Measurements from ENCODE around the gene NFATC2. TPM values are rescaled to one million over a fixed set of nuclear protein-coding genes. Genes with fewer than 3 reads are reported as not detected.
A peak's percentile ranks its signal among the peaks of the same experiment; 100 is the strongest.

The NFATC2 gene
- total and polyA plus RNA-seq, 2 of the 4 experiments (the other 2 are of a cell fraction), result 0.18 to 0.38 TPM

- Histone ChIP-seq H2BK120ac (ENCODE audit: low read depth, low read length) (peak overlapping the region; percentile 81), H2AK9ac (replicated peaks; ENCODE audit: low read depth, low read length, poor library complexity) (no peak overlapping the region), H3K4me1 (ENCODE audit: control insufficient read depth, insufficient read depth, low read length) (peaks cover 24% of the 10 kb centered on the region), H3K4me3 (ENCODE audit: insufficient read depth, low read depth, low read length) (no peak overlapping the region), H3K4ac (ENCODE audit: low read depth, low read length) (peak overlapping the region; percentile 86), H3K4me2 (ENCODE audit: low read depth, low read length) (no peak overlapping the region), H2BK20ac (ENCODE audit: low read depth, low read length) (peak overlapping the region; percentile 88), H4K20me1 (ENCODE audit: insufficient read depth, low read length) (no peaks in the 10 kb centered on the region), H3K27ac (ENCODE audit: insufficient read depth, low read length) (no peak overlapping the region; the same call in 1 of the 2 replicates), H3K9me3 (ENCODE audit: control insufficient read depth, insufficient read depth, low read length) (no peaks in the 10 kb centered on the region), H2AFZ (replicated peaks; ENCODE audit: low read length, poor library complexity) (peak overlapping the region; percentile 15), H3K56ac (ENCODE audit: extremely low read depth, insufficient read depth, low read length) (no peak overlapping the region), H3K36me3 (ENCODE audit: control insufficient read depth, insufficient read depth, low read length) (no peaks in the 10 kb centered on the region), H3K23ac (ENCODE audit: low read depth, low read length) (peak overlapping the region; percentile 41; the same call in 1 of the 2 replicates), H4K8ac (ENCODE audit: low read depth in 2 of 2, low read length in 2 of 2) (peak overlapping the region; percentile 13 to 77; a peak in 2 of 4 replicates), H2BK5ac (ENCODE audit: low read depth, low read length, poor library complexity, severe bottlenecking) (no peak overlapping the region), H2BK15ac (ENCODE audit: low read depth, low read length) (peak overlapping the region; percentile 74; the same call in 2 of the 3 replicates), H3K9ac (ENCODE audit: low read depth, low read length) (no peak overlapping the region), H3K27me3 (ENCODE audit: control insufficient read depth, insufficient read depth, low read length) (no peaks in the 10 kb centered on the region), H4K5ac (ENCODE audit: low read depth, low read length) (no peak overlapping the region), H3K18ac (ENCODE audit: low read depth, low read length) (peak overlapping the region; percentile 61; the same call in 1 of the 2 replicates), H2AK5ac (ENCODE audit: low read depth, low read length) (peak overlapping the region; percentile 80), H3K79me1 (ENCODE audit: low read depth in 1 of 2, low read length in 2 of 2) (peaks cover 0 to 24% of the 10 kb centered on the region in 2 experiments; a peak in 1 of 4 replicates), H4K91ac (ENCODE audit: insufficient read depth, low read depth, low read length) (peak overlapping the region; percentile 56), H3K9me1 (ENCODE audit: insufficient read depth, low read length) (peaks cover 33% of the 10 kb centered on the region), H3K14ac (replicated peaks; ENCODE audit: low read depth, low read length) (peak overlapping the region; percentile 80)
- ATAC-seq (ENCODE audit: low read depth) (peak; percentile 72), DNase-seq (peak; percentile 65)
- BruUV-seq (replicated peaks), result no TSS peak
- in situ Hi-C loops (cut with MboI; ENCODE audit: low sequenced_read_pairs), result no loop called here
- intact Hi-C loops (cut with micrococcal nuclease), result no loop called here
- ChIA-PET POLR2A (ENCODE audit: unreplicated experiment) (interaction anchor here (0.6 kb wide), 1 partner anchor 177 kb away, joined by 4 read pairs; no protein-coding TSS in a partner anchor), CTCF (no interaction called here)
- dilution Hi-C loops (cut with HindIII; ENCODE audit: low sequenced_read_pairs, unreplicated experiment), result no loop called here
- 100% methylated on average over 1 of the region's 8 CpGs; no CpG with 5 or more reads in 1 of the 2 experiments for WGBS, 2 experiments (ENCODE audit: extremely low coverage in 2 of 2, insufficient read length in 1 of 2)
- 0 out of 2 replicates have a peak, but pooled peaks have one; percentile 52 for TF ChIP-seq POLR2A (IDR thresholded peaks at IDR 0.05; ENCODE audit: low read depth, low read length)
- TF ChIP-seq NFE2L2 (IDR thresholded peaks at IDR 0.05; ENCODE audit: low read depth, low read length), result no peak
- TF ChIP-seq MAFK (IDR thresholded peaks at IDR 0.05; ENCODE audit: low read depth, low read length), result no peak
- no peak for TF ChIP-seq CTCF (conservative IDR thresholded peaks at IDR 0.05; ENCODE audit: low read depth, low read length)
- TF ChIP-seq RAD21 (IDR thresholded peaks at IDR 0.05; ENCODE audit: low read length), result no peak
- no peak for TF ChIP-seq CHD1 (IDR thresholded peaks at IDR 0.05; ENCODE audit: low read depth, low read length)
- peak; percentile 74 for TF ChIP-seq CEBPB (IDR thresholded peaks at IDR 0.05; ENCODE audit: low read depth, low read length)
- peak; percentile 69 for TF ChIP-seq FOS (IDR thresholded peaks at IDR 0.05; ENCODE audit: low read depth, low read length)
- TF ChIP-seq BHLHE40 (IDR thresholded peaks at IDR 0.05; ENCODE audit: low read depth, low read length), result no peak
- no peak for TF ChIP-seq SMC3 (IDR thresholded peaks at IDR 0.05; ENCODE audit: low read depth, low read length)
- TF ChIP-seq USF2 (IDR thresholded peaks at IDR 0.05; ENCODE audit: low read depth, low read length), result no peak
- TF ChIP-seq MAZ (IDR thresholded peaks at IDR 0.05; ENCODE audit: borderline replicate concordance, low read depth, low read length), result no peak
- TF ChIP-seq RCOR1 (IDR thresholded peaks at IDR 0.05; ENCODE audit: insufficient replicate concordance, low read length), result peak; percentile 16
- TF ChIP-seq RFX5 (IDR thresholded peaks at IDR 0.05; ENCODE audit: low read depth, low read length), result no peak
- no peak for TF ChIP-seq MXI1 (IDR thresholded peaks at IDR 0.05; ENCODE audit: borderline replicate concordance, low read depth, low read length)
- TF ChIP-seq ELK1 (IDR thresholded peaks at IDR 0.05; ENCODE audit: borderline replicate concordance, low read depth, low read length), result no peak
These were observed 196.9 kb downstream of the NFATC2 start for GRCh38 chr20:51345601-51346101.

Measured in IMR-90 (cell line).